ENCODE results near the gene MTHFD1.
"Not testable (repeated sequence)": the region's sequence is repeated elsewhere in the genome, so short reads cannot be mapped to it uniquely, and the experiment has no call there.

MTHFD1 gene

GRCh38 chr14:64387782-64388532, at the start of gene MTHFD1:
Gene MTHFD1, plus strand, starts transcription at chr14:64388353. Its CDS starts 75 bp downstream, at chr14:64388428.
- DNase-seq (ENCODE audit: low read depth in 2 of 2), result peak; percentile 95

DNA sequence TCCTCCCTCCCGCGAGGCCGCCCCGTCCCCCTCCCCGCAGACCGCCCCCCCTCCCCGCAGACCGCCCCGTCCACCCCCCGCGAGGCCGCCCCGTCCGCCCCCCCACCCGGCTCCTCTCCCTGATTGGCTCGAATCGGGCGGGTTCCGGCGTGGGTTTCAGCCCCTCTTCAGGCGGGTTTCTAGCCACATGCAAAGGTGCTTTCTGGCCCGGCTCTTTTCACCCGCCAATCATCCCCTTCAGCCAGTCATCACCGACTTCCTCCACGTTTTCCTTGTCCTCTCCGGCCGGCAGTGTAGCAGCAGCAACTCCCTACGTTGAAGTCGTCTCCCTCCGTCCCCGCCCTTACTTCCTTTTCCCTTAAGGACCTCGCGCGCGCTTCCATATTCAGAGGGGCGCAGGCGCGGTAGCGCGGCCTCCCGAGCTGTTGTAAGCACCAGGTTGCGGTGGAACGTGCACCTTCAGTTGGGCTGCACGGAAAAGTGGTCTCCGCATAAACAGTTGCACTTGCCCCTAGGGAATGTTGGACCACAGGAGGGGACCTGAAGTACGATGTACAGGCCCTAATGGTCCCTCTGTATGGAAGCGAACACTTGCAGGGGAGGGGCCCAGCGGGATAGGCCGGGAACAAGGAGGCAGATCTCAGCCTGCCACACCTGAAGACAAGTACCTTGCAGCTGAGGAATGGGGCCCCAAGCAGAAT, 49.4 kb upstream of the MTHFD1 start:
- peak; percentile 84 to 86 for DNase-seq (ENCODE audit: low read depth in 2 of 2)

GRCh38 chr14:64340560-64341196, 47.5 kb upstream of the MTHFD1 start:
- no peak for DNase-seq (ENCODE audit: low read depth in 2 of 2)

DNA sequence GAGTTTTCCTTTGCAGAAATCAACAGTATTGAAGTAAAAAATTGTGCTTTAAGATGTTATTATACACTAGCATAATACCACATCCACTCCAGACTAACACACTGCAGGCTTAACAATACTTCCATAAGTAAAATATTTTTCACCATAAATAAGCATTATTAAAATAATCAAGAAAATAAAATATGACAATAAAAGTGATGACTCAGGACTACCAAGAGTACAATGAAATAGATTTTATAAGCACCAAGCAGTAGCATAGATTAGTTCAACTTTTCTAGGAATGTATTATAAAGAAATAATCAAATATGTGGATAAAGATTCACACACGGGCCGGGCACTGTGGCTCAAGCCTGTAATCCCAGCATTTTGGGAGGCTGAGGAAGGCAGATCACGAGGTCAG, 40.4 kb upstream of the MTHFD1 start:
- DNase-seq (ENCODE audit: low read depth in 2 of 2), result no peak

DNA sequence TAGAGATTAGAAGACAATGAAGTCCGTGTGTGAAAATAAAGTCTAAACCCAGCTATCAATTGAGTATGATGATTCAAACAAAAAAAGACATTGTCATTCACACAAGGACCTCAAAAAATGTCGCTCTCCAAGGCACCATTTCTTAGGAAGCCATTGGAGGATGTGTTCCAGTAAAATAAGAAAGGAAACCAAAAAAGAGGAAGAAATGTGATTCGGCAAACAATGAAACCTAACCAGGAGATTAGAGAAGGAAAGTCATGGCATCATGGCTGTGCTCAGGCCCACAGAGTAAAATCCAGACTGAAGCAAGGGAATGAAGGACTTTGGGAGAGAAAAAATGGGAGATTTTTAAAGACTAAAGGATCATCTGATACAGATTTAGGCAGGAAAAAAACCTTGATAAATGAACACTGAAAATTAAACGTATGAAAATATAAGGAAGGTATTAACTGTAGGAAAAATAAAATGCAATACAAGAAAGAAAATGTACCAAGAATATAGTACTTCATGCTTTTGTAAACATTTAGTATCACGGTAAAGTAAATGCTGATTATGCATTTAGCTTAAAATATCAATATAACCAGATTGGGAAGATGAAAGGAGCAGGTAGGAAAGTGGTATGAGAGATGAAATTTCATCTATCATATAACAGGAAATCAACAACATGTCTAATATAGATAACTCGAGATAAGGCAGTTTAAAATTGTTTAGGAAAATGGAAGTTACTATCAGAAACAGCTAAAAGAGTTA, 38.2 kb upstream of the MTHFD1 start:
- DNase-seq (ENCODE audit: low read depth in 2 of 2), result no peak

GRCh38 chr14:64363265-64363846, 24.8 kb upstream of the MTHFD1 start:
- DNase-seq (ENCODE audit: low read depth in 2 of 2), result no peak

GRCh38 chr14:64364907-64365306, 23.2 kb upstream of the MTHFD1 start:
- no peak for DNase-seq (ENCODE audit: low read depth in 2 of 2)

- not testable (repeated sequence) for DNase-seq (ENCODE audit: low read depth in 2 of 2)
Observed at GRCh38 chr14:64365358-64365889, 22.7 kb upstream of the MTHFD1 start.

DNA sequence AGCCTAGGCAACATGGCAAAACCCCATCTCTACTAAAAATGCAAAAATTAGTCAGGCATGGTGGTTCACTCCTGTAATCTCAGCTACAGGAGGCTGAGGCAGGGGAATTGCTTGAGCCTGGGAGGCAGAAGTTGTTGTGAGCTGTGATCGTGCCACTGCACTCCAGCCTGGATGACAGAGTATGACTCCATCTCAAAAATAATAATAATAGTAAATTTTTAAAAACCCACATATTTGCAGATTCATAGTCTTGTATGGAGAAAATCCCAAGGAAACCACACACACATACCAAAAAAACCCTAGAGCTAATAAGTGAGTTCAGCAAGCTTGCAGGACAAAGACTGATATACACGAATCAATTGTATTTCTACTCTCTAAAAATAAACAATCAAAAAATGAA, 19.0 kb upstream of the MTHFD1 start:
- DNase-seq (ENCODE audit: low read depth in 2 of 2), result no peak

- peak in 1 of 2 donors; percentile 25 for DNase-seq (ENCODE audit: low read depth in 2 of 2)
Observed at GRCh38 chr14:64387232-64387781, 846 bp upstream of the MTHFD1 start.

GRCh38 chr14:64388533-64389285, 556 bp downstream of the MTHFD1 start:
- peak in 1 of 2 donors; percentile 5 for DNase-seq (ENCODE audit: low read depth in 2 of 2)

- DNase-seq (ENCODE audit: low read depth in 2 of 2), result no peak
Observed at GRCh38 chr14:64391113-64391725, 3.1 kb downstream of the MTHFD1 start.

GRCh38 chr14:64391986-64392385, 3.8 kb downstream of the MTHFD1 start:
- no peak for DNase-seq (ENCODE audit: low read depth in 2 of 2)

DNA sequence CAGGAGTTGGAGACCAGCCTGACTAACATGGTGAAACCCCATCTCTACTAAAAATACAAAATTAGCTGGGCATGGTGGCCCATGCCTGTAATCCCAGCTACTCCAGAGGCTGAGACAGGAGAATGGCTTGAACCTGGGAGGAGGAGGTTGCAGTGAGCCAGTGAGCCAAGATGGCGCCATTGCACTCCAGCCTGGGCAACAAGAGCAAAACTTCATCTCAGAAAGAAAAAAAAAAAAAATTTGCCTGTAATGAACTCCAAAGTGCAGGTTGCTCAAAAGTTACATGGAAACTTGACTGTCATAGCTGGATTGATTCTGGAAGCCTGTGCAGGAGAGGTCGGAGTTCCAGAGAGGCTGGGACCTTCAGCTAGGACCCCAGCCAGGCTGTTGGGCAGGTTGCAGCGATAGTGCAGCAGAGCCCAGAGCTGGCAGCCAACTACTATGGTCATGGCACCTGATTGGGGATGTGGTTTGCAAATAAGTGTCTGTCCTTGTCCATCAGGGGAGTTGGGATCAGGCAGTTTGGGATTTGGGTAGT, 5.1 kb downstream of the MTHFD1 start:
- DNase-seq (ENCODE audit: low read depth in 2 of 2), result not testable (repeated sequence)

DNA sequence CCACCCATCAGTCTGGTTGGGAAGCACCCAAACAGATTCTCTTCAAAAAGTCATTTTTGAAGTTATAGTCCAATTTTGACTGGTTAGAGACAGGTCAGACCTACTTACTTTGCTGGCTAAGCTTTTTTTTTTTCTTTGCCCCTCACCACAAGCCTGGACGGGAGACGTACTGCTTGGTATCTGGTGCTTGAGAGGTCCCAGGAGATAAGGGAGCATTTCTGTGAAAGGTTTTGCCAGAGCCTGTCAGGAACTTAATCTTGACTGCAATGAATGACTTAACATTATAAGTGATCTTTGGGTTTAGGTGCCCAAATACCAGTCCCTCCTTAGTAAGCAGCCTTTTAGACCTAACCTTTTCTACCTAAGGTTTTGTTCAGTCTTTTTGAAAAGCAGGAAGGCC, 6.3 kb downstream of the MTHFD1 start:
- DNase-seq (ENCODE audit: low read depth in 2 of 2), result no peak

DNA sequence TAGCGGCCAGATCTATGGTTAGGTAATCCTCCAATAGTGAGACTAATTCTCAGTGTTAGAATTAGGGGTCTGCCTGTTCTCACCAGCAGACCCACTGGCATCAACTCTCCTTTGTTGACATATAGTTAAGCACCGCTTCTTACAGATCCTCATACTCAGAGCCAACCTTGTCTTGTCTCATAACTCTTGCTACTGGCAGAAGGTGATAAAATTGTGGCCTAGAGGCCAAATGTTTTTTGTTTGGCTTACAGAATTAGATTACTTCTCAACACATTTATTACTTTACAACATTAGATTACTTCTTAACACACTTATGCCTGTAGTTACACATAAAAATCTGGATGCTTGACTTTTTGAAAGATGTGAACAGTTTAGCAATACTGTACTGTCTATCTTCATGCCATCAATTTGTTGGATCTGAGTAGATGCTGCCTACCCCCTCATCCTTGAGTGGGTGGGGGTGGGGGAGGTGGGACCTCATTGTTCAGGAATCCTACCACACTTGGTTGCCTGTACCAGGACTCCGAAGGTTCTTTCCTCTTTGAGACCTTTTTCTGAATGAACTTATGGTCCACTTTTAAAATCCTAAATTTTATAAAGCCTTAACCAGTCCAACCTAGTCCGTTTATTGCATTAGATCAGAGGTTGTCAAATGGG, 7.0 kb downstream of the MTHFD1 start:
- DNase-seq (ENCODE audit: low read depth in 2 of 2), result no peak

DNA sequence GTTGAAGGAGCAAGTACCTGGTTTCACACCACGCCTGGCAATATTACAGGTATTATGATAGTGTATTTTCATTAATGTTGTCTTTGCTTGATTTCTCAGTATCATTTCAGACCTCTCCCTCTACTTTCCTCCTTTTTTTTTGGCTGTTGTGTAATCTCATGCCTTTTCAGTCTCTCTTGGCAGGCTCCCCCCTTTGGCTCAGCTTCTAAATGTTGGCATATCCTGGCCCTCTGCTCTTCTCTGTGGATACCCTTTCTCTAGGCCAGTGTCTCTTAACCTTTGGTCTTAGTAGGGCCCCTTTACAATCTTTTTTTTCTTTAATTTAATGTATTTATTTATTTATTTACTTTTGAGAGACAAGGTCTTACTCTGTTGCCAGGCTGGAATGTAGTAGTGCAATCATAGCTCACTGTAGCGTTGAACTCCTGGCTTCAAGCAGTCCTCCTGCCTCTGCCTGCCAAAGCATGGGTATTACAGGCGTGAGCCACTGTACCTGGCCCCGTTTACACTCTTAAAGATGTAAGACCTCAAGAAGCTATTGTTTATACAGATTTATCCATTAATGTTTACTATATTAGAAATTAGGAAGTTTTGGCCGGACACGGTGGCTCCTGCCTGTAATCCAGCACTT, 12.8 kb downstream of the MTHFD1 start:
- no peak for DNase-seq (ENCODE audit: low read depth in 2 of 2)

DNA sequence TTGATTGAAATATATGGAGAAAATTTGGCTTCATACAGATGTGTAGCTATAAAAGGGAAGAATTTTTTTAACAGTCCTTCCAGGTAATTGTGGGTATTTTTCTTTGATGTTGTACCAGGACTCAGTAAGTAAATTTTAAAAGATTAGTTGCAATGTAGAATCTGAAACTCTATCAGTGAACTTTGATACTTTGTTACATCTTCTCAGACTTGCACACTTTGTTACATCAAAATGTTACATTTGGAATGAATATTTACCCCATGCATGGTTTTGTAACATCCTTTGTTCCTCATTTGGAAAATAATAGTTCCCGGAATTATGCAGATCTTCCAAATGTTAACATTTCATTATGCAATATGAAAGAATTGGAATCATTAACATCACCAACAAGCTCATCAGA, 13.8 kb downstream of the MTHFD1 start:
- no peak for DNase-seq (ENCODE audit: low read depth in 2 of 2)

GRCh38 chr14:64405295-64405694, 17.1 kb downstream of the MTHFD1 start:
- no peak for DNase-seq (ENCODE audit: low read depth in 2 of 2)

Measured in activated CD4-positive, alpha-beta T cell treated with anti-CD3 and anti-CD28 coated beads for 24 hours (primary cell).